GM21360 (cell line): Measurements from ENCODE around the gene HSPB9.

Experiments
- ATAC-seq: cut with Tn5 transposase; IDR thresholded peaks from one replicate; pipeline ENCODE4 v1.9.1; 2021; ENCODE audit warnings: mild to moderate bottlenecking, moderate library complexity; ENCODE audit not compliant: unreplicated experiment

The HSPB9 gene, protein sequence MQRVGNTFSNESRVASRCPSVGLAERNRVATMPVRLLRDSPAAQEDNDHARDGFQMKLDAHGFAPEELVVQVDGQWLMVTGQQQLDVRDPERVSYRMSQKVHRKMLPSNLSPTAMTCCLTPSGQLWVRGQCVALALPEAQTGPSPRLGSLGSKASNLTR

DNA sequence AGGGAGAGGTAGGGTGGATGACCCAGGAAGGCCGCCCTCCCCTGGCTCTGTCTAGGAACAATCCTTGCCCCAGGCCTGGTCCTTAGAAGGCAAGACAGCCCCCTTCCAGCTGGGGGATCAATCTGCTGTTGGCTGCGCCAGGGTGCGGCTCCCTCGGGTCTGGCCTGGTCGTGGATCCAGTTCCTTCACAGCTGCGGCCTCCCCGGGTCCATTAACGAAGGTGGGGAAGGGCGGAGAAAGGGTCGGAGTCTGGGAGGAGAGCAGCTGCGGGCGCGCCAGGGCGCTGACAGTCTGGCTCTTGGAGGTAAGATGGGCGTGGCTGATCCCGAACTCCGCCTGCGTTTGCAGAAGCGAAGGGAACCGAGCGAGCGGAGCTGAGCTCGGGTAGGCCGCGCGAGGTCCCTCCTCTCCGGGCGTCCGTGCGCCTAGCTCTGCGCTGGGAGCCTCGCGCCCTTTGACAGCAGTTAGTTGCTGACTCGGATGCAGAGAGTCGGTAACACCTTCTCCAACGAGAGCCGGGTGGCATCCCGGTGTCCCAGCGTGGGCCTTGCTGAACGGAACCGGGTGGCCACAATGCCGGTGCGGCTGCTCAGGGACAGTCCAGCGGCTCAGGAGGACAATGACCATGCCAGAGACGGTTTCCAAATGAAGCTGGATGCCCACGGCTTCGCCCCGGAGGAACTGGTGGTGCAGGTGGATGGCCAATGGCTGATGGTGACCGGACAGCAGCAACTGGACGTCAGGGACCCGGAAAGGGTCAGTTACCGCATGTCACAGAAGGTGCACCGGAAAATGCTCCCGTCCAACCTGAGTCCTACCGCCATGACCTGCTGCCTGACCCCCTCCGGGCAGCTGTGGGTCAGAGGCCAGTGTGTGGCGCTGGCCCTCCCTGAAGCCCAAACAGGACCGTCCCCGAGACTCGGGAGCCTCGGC lies at the start of gene HSPB9:
HSPB9 (plus strand) TSS at position 434 of the 933 bp plus-strand sequence; CDS start at position 481, 47 bp downstream.
- no peak for ATAC-seq

DNA sequence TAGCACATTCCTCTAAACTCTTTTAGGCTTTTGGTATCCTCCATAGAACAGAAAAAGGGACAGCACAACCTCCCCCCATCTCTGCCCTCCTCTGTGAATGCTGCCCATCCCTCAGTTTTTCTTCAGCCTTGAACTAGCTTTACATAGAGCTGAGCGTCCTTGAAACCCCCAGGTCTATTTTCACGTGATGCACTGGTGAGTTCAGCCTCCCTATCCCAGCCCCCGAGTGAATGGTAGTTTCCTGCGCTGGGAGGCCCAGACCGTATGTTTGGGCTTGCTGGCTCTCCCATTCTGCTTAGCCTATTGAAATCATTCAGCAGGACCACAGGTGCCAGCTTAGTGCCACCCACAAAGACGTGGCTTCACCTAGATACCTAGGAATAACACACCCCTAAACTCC lies 46.8 kb upstream of the HSPB9 start:
- ATAC-seq: no peak

DNA sequence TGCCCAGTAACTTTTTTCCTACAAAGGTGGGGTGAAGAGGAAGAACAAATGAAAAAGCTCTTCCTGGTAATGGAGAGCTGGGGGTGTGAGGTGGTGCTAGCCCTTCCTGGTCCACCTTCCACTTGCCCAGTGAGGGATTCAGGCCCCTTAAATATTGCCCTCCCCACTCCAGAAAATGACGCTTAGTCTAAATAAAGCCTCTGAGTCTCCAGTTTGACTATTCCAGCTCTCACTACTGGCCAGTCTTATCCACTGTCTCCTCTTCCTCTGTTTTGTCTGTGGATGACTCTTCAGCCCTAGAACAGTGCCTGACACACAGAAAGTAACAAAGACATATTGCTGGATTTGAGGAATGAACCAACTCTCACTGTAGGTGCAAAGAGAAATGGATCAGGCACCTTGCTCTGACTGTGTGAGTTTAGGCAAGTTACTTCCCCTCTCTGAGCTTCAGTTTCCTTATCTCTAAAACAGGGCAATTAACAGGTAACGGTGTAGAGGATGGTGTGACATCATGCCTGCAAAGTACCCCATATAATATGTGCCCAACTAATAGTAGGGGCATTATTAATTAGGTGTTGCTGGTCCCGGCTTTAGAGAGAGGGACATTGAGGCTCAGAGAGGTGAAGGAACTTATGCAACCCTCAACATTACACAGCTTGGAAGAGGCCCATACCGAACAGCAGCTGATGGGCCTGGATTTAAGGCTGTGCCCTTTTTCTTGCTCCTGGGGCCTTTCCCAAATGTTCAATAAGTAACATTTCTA lies 45.6 kb upstream of the HSPB9 start:
- ATAC-seq: no peak

DNA sequence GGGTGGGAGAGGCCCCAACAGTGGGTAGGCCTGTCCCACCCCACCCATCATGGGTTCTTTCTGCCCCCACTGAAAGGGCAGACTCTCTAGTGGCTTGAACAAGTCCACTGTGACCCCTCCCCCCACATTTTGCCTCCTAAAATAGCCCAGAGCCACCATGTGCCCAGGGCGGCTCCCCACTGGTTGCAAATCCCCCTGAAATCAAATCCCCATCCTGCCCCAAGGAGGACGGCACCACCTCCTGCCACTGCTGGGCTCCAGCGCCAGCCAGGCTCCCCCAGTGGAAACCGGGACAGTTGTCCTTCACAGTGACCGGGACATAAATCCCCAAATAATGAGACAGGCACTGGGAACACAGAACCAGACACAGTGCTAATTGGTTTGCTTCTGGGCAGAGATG lies 44.8 kb upstream of the HSPB9 start:
- ATAC-seq: no peak

GRCh38 chr17:42078396-42079043 lies 44.1 kb upstream of the HSPB9 start:
- no peak for ATAC-seq

- ATAC-seq: no peak
These were observed 43.1 kb upstream of the HSPB9 start for GRCh38 chr17:42079541-42079940.

DNA sequence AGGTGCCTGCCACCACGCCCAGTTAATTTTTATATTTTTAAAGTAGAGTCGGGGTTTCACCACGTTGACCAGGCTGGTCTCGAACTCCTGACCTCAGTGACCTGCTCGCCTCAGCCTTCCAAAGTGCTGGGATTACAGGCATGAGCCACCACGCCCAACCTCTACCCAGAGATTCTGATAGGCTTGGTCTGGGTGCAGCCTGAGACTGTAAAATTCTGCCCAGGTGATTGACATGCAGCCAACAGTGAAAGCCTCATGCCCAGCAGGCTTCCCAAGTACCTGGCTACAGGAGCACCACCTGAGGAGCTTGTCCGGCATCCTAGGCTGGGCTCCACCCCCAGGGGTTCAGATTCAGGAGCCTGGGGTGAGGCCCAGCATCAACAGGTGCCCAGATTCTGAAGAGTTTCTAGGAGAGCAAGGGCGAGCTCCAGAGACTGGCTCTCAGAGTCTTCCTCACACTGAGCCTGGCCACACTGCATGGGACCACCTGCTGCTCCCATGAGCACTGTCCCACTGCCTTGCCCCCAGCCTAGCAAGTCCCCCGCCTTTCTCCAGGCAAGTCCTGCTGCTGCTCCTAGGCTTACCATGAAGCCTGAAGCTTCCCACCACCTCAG lies 41.0 kb upstream of the HSPB9 start:
- ATAC-seq: no peak

DNA sequence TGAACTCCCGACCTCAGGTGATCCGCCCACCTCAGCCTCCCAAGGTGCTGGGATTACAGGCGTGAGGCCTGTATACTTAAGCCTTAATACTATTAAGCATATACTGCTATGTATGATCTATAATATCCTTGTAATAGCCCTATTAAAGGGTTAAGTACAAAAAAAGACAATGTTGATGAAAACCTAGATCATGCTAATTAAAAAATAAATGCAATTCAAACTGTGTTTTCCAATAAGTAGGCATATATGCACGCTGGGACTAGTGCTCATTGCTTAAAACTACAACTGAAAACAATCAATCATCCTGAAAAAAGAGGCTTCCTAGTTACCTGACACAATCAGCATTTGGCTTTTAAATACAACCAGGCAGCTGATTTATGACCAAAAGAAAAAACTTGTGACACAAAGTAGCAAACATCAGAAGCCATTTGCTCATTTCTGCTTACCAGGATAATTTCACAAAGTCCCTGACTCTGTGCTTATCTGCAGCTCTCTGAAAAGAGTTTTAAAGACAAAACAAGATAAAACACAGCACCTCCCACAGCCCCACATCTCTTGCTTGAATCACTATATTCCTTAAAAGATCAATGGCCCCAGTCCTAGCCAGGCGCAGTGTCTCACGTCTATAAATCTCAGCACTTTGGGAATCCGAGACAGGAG lies 35.4 kb upstream of the HSPB9 start:
- ATAC-seq: no peak

DNA sequence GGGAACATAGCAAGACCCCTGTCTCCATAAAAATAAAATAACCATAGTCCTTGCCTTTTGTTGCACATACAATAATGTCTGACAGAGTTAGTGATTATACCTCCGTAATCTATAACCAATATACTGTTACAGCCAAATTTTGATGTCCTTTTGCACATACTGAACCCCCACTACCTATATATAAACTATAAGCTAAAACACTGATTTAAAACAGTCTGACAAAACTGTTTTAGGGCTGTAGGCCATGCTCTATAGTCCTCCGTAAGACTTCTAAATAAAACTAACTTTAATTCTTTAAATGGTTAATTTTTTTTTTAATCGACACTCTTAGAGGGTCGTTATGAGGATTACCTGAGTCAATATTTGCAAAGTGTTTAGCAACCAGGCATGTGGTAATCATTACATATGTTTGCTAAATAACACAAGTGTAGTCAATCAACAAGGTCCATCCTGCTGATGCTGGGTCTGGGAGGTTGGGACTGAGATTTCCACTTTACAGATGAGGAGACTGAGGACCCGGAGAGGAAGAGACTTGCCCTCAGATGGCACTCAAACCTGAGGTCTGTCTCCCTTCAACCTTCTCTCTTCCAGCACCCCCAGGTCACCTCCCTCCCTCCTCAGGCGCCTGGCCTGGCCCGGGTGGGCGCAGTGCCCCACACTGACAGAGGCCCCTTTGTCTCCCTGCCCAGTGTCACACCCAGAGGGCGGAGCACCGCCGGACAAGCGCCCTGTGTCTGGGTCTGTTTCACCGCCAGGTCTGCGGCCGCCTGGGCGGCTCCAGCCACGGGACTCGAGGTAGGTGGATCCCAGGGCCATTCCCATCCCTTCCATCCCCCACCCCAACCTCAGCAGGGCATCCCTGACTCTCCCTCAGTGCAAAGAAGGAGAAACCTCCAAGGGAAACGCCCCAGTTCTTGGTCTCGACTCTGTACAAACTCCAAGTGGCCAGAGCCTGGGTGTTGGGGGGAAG lies 34.6 kb upstream of the HSPB9 start:
- ATAC-seq: no peak

DNA sequence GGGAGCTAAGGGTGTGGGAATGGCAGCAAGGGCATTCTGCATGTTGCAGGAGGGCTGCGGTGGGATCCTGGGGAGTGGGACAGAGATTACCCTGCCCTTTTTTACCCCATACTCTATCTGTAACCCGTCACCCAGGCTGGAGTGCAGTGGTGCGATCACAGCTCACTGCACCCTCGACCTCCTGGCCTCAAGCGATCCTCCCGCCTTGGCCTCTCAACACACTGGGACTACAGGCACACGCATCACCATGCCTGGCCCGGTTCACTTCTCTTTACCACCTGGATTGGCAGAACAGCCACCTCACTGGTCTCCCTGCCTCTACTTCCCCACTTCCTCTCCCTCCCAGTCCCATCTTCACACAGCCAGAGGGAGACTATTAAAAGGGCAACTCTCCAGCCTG lies 33.9 kb upstream of the HSPB9 start:
- no peak for ATAC-seq

GRCh38 chr17:42090964-42091790 lies 31.4 kb upstream of the HSPB9 start:
- no peak for ATAC-seq

DNA sequence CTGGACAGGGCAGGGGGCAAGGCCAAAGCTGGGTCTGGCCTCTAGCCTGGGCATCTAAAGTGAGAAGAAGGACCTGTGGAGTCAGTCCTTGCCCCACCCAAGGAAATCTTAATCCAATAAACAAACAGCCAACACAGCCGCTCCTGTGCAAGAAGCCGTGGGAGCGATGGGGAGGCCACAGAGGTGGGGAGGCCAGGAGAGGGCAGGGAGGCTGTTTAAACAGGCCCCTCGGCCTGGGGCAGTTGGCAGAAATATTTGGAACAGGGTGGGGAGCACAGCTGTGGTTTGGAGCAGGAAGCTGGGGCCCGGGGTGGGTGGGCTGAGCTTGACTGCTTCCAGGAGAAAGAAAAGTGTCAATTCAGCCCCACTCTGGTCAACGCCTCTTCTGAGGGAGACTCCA lies 29.7 kb upstream of the HSPB9 start:
- no peak for ATAC-seq

DNA sequence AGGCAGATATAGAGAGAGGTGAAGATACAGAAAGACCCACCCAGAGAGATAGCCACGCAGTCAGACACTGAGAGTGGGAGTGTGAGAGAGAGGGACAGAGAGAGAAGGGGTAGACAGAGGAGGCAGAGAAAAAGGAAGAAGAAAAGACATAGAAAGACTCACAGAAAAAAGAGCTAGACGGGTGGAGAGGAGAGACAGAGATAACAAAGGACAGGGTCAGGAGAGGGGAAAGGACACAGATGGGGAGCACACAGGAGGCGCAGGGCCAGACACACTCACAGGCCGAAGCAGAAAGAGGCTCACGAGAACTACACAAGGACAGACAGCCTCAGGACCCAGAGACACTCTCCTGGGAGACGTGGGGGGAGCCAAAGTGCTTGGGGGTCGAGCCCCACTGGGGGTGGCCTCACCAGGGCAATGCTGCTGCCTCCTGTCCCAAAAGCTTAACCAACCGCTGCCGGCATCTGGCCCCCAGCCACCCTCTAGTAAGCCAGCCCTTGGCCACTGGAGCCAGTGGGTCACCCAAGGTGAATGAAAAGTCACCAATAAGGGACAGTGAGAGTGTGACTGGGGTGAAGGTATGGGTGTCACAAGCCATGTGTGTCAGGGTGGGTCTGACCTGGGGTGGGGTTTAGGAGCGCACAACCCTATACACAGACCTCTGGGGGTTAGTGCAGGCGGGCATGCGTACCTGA lies 28.1 kb upstream of the HSPB9 start:
- no peak for ATAC-seq

- ATAC-seq: no peak
These were observed 26.1 kb upstream of the HSPB9 start for GRCh38 chr17:42096360-42097111.

DNA sequence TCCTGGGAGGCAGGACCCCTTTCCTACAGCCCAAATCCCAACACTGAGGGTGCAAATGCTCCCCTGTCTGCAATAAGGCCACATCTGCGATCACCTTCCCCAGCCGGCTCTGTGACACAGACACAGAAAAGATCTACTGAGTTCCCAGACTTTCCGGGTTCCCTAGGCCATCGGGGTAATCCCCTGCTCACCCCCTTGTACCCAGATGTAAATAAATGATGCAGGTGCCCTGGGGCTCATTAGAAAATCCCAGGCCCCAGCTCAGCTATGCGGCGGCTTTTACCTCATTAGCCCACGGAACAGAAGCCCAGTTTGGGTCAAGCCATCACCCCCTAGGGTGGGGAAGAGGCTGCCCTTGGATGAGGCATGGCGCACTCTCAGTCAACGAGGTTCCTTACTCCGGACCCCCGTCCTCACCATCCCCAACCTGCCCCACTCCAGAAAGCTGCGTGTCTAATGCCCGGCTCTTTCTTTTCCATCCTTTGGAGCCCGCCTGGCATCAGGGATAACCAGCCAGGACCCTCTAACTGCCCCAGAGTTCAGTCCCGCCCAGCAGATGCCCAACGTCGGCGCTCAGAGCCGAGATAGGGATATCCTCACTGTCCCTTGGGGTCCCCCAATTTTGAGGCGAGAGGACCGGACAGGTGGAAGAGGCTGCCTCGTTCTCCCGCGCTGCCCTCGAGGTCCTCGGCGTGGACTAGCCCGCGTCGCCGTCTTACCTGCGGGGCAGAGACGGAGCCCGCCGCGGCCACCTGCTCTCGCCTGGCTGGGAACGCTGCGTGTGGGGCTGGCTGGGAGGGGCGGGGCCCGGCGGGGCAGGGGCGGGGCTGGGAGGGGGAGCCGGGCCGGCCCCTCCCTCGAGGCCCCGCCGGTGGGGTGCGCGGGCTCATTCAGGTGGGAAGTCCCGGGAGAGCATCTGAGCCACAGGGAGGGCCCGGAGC lies 24.6 kb upstream of the HSPB9 start, which contains the start of gene ZNF385C:
ZNF385C (minus strand) TSS at position 783 of the 941 bp plus-strand sequence. CDS start 35,417 bp downstream, outside the sequence.
- ATAC-seq: no peak
